ENCODE measurements around the gene RARB.

GRCh38 chr3:25611193-25611592, 183.1 kb downstream of the RARB start:
- TF ChIP-seq CTCF (IDR thresholded peaks at IDR 0.05) (no peak), POLR2A (IDR thresholded peaks at IDR 0.05) (no peak)

All from vagina (tissue), 2 donors.